ENCODE results near the gene SNX32. TPM values are rescaled to one million over a fixed set of nuclear protein-coding genes. Genes with fewer than 3 reads are reported as not detected.

SNX32 gene
- total and polyA plus RNA-seq, 4 donors, result 0.14 to 0.88 (median 0.64) TPM

- no peak overlapping the region for H3K4me3 ChIP-seq
- H3K9me3 ChIP-seq (ENCODE audit: control insufficient read depth in 4 of 4, insufficient read depth in 3 of 4, low read length in 3 of 4), result peaks cover 0 to 3% (median 0%) of the 10 kb centered on the region in 4 donors
- no peak for ATAC-seq (ENCODE audit: insufficient read depth, low FRiP score)
- TF ChIP-seq CTCF (IDR thresholded peaks at IDR 0.05; ENCODE audit: control extremely low read depth, extremely low read depth), result no peak
- H3K27ac ChIP-seq (ENCODE audit: low read depth in 1 of 2, low read length in 1 of 2), result no peak overlapping the region
- no peak overlapping the region for H3K9ac ChIP-seq (ENCODE audit: insufficient read depth in 1 of 2, low read length in 2 of 2)
- DNase-seq, result no peak
- H3K4me1 ChIP-seq (ENCODE audit: control insufficient read depth in 5 of 5, insufficient read depth in 5 of 5, low read length in 5 of 5), result peaks cover 0 to 14% (median 3%) of the 10 kb centered on the region in 5 donors
- H3K36me3 ChIP-seq (ENCODE audit: control insufficient read depth in 4 of 4, insufficient read depth in 4 of 4, low read length in 4 of 4), result no peaks in the 10 kb centered on the region
- peaks cover 0 to 7% (median 3%) of the 10 kb centered on the region in 3 donors for H3K27me3 ChIP-seq (ENCODE audit: control insufficient read depth in 3 of 3, insufficient read depth in 3 of 3, low read length in 2 of 3)
- 93 to 95% methylated on average over 29 of the region's 29 CpGs for WGBS, 2 donors
Measured at GRCh38 chr11:65793625-65794400, 40.0 kb upstream of the SNX32 start.

GRCh38 chr11:65794570-65795510, 38.9 kb upstream of the SNX32 start:
- DNase-seq (no peak), ATAC-seq (ENCODE audit: insufficient read depth, low FRiP score) (no peak)
- Histone ChIP-seq H3K27me3 (ENCODE audit: control insufficient read depth in 3 of 3, insufficient read depth in 3 of 3, low read length in 2 of 3) (no peaks in the 10 kb centered on the region), H3K36me3 (ENCODE audit: control insufficient read depth in 4 of 4, insufficient read depth in 4 of 4, low read length in 4 of 4) (no peaks in the 10 kb centered on the region), H3K9ac (ENCODE audit: insufficient read depth in 1 of 2, low read length in 2 of 2) (no peak overlapping the region), H3K9me3 (ENCODE audit: control insufficient read depth in 4 of 4, insufficient read depth in 3 of 4, low read length in 3 of 4) (peaks cover 0 to 3% (median 0%) of the 10 kb centered on the region in 4 donors), H3K4me1 (ENCODE audit: control insufficient read depth in 5 of 5, insufficient read depth in 5 of 5, low read length in 5 of 5) (peaks cover 0 to 14% (median 3%) of the 10 kb centered on the region in 5 donors), H3K27ac (ENCODE audit: low read depth in 1 of 2, low read length in 1 of 2) (no peak overlapping the region), H3K4me3 (no peak overlapping the region)
- no peak for TF ChIP-seq CTCF (IDR thresholded peaks at IDR 0.05; ENCODE audit: control extremely low read depth, extremely low read depth)
- 91 to 92% methylated on average over 42 of the region's 42 CpGs for WGBS, 2 donors

GRCh38 chr11:65796726-65797601, 36.8 kb upstream of the SNX32 start:
- 78% methylated on average over 15 of the region's 15 CpGs for WGBS, 2 donors
- H3K4me3 ChIP-seq, result no peak overlapping the region
- peaks cover 0 to 14% (median 3%) of the 10 kb centered on the region in 5 donors for H3K4me1 ChIP-seq (ENCODE audit: control insufficient read depth in 5 of 5, insufficient read depth in 5 of 5, low read length in 5 of 5)
- no peak for ATAC-seq (ENCODE audit: insufficient read depth, low FRiP score)
- H3K27me3 ChIP-seq (ENCODE audit: control insufficient read depth in 3 of 3, insufficient read depth in 3 of 3, low read length in 2 of 3), result no peaks in the 10 kb centered on the region
- no peak overlapping the region for H3K27ac ChIP-seq (ENCODE audit: low read depth in 1 of 2, low read length in 1 of 2)
- DNase-seq, result peak in 2 of 3 donors; percentile 68 to 69
- H3K9me3 ChIP-seq (ENCODE audit: control insufficient read depth in 4 of 4, insufficient read depth in 3 of 4, low read length in 3 of 4), result peaks cover 0 to 3% (median 0%) of the 10 kb centered on the region in 4 donors
- H3K9ac ChIP-seq (ENCODE audit: insufficient read depth in 1 of 2, low read length in 2 of 2), result peak overlapping the region in 1 of 2 donors; percentile 49
- H3K36me3 ChIP-seq (ENCODE audit: control insufficient read depth in 4 of 4, insufficient read depth in 4 of 4, low read length in 4 of 4), result no peaks in the 10 kb centered on the region
- TF ChIP-seq CTCF (IDR thresholded peaks at IDR 0.05; ENCODE audit: control extremely low read depth, extremely low read depth), result no peak
